Activated T-helper 1 cell treated with anti-CD3 and anti-CD28 coated beads, Interleukin-2, amount 50 U/mL, for 16 hours (primary cell): ENCODE measurements around the gene ACSL5.
"Not testable (repeated sequence)": the region's sequence is repeated elsewhere in the genome, so short reads cannot be mapped to it uniquely, and the experiment has no call there.

Experiments
- DNase-seq, 2 donors: peaks; one replicate each; pipeline ENCODE4 v3.0.0-alpha.2; 2020; ENCODE audit warnings: low read depth in 1 of 2, low spot score in 1 of 2

ACSL5 gene

DNA sequence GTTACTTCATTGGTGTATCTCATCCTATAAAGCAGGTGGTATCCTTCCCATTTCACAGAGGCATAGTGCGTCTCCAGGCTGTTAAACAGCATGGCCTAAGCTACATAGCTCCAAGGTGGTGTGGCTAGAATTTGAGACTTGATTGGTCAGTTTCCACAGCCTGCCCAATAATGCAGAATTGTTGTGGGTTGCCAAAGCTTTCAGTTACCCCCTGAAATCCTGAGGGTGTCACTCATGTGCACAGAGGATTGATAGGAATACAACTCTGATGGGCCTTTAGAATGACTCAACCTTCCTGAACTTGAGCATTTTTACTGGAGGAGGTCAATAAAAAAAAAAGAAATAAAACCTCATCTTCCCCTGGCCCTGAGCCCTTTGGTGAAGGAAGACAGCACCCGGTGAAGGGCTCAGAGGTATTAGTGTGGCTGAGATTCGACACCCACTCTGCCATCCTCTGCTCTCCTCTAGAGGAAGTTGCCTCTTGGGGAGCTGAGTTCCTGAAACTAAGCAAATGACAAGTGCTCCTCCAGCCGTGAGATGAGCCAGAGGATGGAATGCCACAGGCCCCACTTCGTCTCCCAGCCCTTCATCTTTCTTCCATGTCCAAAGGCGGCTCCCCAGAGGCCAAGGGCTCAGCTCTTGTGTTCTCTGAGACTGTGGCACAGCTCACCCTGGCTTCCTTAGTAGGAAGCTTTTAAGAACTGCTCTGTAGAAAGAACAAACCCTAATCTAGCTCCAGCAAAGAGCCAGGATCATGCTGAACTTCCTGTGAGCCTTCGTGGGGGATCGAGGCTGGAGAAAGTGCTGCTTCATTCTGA, 1.0 kb downstream of the ACSL5 start:
- DNase-seq = no peak

DNA sequence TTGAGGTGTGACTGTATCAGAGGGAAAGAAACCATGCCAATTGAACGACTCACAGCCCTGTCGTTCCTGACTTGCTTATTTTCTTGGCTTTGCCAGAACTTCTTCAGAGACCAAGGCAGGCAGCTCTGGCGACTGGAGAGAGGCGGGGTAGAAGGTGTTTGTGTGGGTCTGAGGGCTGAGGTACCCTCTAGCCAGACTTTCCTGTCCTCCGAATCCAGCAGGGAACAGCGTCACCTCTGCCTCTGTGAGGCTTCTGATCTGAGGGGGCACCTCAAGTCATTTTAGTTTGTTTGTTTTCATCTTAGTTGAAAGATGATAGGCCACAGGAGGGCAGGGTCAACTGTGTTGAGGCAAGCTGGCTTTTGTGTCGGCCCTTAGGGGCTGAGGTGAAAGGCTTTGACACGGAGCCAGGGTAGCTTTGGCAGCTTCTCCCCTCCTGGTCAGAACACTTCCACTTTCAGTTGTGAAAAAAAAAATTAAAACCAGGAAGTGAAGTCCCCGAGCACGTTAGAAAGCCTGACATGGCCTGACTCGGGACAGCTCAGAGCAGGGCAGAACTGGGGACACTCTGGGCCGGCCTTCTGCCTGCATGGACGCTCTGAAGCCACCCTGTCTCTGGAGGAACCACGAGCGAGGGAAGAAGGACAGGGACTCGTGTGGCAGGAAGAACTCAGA, 1.9 kb downstream of the ACSL5 start:
- DNase-seq = peak in 1 of 2 donors; percentile 8

GRCh38 chr10:112376396-112376790, 2.5 kb downstream of the ACSL5 start:
- DNase-seq = no peak

DNA sequence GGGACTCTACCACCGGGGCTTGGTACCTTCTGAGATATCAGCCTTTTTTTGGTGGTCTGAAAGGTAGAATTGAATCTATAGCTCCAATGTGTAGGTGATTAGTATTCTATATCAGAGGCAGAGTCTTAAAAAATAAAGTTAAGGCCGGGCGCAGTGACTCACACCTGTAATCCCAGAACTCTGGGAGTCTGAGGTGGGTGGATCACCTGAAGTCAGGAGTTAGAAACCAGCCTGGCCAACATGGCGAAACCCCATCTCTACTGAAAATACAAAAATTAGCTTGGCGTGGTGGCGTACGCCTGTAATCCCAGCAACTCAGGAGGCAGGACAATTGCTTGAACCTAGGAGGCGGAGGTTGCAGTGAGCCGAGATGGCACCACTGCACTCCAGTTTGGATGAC, 3.2 kb downstream of the ACSL5 start:
- not testable (repeated sequence) for DNase-seq

GRCh38 chr10:112379635-112380296, 5.8 kb downstream of the ACSL5 start:
- no peak for DNase-seq

DNA sequence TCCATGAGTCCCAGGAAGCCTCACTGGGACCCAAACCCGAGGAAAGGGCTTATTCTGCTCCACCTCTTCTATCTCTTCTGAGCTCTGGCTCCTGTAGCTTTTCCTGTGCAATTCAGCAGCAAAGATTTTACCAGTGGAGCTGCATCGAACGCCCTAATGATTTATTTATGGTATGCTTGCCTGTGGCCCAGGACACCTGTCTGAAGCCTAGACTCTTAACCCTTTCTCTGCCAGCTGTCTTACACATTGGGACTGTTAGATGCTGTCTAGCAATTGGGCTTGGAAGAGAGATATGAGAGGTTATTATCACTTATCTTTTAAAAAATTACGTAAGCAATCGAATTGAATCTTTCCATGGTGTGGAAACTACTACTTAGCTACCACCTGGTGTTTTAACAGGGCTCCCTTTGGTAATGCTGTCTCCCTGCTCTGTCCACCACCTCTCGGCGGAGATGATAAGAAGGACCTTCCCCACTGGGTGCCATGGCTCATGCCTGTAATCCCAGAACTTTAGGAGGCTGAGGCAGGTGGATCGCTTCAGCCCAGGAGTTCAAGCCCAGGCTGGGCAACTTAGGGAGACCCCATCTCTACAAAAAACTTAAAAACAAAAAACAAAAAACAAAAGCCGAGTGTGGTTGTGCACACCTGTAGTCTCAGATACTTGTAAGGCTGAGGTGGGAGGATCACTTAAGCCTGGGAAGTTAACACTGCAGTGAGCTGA, 8.8 kb downstream of the ACSL5 start:
- DNase-seq = no peak

- no peak for DNase-seq
Measured at GRCh38 chr10:112383325-112383724, 9.4 kb downstream of the ACSL5 start.

DNA sequence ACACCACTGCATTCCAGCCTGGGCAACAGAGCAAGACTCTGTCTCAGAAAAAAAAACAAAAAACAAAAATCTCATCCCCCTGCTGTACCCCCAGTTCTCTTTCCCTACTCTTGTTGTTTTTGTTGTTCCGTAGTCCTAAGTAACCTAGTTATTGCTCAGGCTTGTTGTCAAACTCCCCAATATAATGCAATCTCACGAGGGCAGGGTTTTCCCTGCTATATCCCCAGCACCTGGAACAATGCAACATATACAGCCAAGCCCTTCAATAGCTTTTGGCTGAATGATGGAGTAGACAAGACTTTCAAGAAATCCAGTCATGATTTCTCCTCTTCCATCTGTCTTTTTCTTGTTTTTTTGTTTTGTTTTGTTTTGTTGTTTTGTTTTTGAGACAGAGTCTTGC, 10.2 kb downstream of the ACSL5 start:
- no peak for DNase-seq

DNA sequence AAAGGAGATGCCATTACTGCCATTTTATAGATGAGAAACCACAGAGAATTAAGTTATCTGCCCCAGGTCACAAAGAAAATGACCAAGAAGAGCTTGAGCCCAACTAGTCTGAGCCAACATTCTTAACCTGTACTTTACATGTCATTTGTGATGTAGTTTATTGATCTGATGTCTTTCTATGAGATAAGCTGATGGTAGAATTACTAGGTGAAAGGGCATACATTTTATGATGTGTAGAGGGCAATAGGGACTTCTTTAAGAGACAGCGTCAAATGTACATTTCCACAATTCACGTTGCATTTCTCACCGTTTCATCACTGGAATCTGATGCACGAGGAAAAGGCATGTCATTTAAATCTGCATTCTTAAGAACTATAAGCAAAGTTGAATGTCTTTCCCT, 11.3 kb downstream of the ACSL5 start:
- no peak for DNase-seq

- DNase-seq = not testable (repeated sequence)
Measured at GRCh38 chr10:112388056-112388455, 14.1 kb downstream of the ACSL5 start.

- no peak for DNase-seq
Measured at GRCh38 chr10:112388548-112388947, 14.6 kb downstream of the ACSL5 start.

DNA sequence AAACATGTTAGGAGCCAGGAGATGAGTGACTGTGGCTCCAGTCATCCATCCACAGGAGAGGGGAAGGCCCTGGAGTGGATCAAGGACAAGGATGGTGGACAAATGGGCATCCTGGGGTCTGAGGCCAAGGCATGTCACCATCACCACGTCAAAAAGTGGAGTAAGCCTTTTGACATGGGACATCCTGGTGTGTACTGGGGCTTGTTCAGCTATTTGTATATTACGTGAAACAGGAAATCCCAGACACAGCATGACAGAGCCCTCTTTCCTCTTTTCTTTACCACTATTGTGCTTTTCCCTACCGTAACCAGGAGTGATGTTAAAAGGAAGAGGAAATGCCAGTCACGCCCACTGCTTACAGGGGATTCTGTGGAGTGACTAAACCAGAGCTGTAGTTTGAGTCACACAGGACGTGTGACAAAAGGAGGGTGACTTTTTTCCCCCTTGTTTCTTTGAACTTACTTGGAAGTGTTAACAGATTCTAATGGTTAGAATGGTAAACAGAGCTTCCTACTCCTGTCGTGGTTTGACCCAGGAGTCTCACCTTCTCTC, 15.4 kb downstream of the ACSL5 start:
- no peak for DNase-seq

GRCh38 chr10:112390125-112390703, 16.3 kb downstream of the ACSL5 start:
- no peak for DNase-seq

GRCh38 chr10:112393341-112393740, 19.4 kb downstream of the ACSL5 start:
- DNase-seq = no peak

DNA sequence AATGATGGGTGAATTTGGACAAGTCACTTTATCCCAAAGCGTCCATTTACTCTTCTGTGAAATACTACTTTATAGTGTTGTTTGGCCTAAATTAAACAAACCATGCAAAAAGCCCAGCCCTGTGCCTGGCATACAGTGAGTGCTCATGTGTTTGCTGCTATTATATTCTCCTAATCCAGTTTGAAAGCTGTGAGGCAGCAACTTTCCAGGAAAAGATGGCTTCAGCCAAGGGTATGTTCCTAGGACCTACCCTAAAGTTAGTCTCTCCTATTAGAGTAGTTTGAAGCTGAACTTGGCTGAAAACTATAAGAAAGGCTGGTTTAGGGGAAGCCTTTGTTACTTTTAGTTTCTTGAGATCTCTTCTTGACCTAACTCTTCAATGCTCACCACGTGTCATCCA, 19.9 kb downstream of the ACSL5 start:
- DNase-seq = no peak

DNA sequence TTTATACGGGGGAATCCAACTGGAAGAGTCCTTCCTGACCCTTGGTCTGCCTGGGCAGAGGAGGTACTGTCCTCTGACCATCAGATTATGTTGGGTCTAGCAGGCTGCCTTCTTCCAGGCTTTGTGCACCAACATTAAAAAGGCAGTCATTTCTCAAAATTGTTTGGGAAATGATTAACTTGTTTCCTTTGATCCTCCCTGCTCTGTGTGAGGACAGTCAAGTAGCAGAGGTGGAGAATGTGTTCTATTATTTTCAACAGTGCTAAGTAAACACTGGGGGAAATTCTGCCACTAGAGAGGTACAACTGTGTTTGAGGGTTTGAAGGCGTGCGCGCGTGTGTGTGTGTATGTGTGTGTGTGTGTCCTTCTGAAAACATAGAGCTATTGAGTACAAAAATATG, 20.6 kb downstream of the ACSL5 start:
- no peak for DNase-seq

- DNase-seq = no peak
Measured at GRCh38 chr10:112395809-112396530, 22.1 kb downstream of the ACSL5 start.

- DNase-seq = no peak
Measured at GRCh38 chr10:112397592-112397991, 23.7 kb downstream of the ACSL5 start.

DNA sequence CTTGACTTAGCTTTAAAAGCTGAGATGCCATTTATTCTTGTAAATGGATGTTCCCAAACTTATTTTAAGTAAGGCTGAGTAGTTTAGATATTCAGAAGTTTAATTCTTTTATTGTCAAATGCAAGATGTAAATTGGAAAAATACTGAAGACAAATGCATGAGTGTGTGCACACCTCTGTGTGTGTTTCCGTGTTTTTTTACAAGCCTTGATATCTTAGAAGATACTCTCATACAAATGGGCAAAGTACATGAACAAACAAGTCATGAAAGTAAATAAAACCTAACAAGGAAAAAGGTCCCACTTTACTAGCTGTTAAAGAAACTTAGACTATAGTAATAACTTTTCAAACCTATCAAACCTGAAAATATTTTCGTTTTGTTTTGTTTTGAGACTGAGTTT, 29.0 kb downstream of the ACSL5 start:
- DNase-seq = no peak

GRCh38 chr10:112404617-112405016, 30.7 kb downstream of the ACSL5 start:
- DNase-seq = no peak
